ENCODE results near the gene HOXC9.

The HOXC9 gene

GRCh38 chr12:53972722-53973235 is 27.2 kb upstream of the HOXC9 start, which contains the start of gene HOXC11:
Gene HOXC11, plus strand, starts transcription at chr12:53973126. Its CDS starts 116 bp downstream, at chr12:53973242.
- no peaks in the 10 kb centered on the region for H3K36me3 ChIP-seq
- TF ChIP-seq CTCF (IDR thresholded peaks at IDR 0.05): no peak
- intact Hi-C loops (cut with DNase I; ENCODE audit: low total_unique reads): loop anchor here (10.0 kb wide), 1 partner anchor 392 kb away; the partner anchor contains the start of gene GPR84
- peak within 1 kb of the TSS; percentile 93 to 98 for H3K27ac ChIP-seq
- no peaks in the 10 kb centered on the region for H3K9me3 ChIP-seq
- H3K4me3 ChIP-seq: peak within 1 kb of the TSS; percentile 75 to 85
- H3K4me1 ChIP-seq: peaks cover 0 to 61% (median 36%) of the 10 kb centered on the region in 4 donors
- H3K27me3 ChIP-seq: no peaks in the 10 kb centered on the region
- no peak for DNase-seq

GRCh38 chr12:53973236-53974042 is 26.5 kb upstream of the HOXC9 start:
- Histone ChIP-seq H3K9me3 (no peaks in the 10 kb centered on the region), H3K36me3 (no peaks in the 10 kb centered on the region), H3K4me3 (peak overlapping the region; percentile 75 to 85), H3K4me1 (peaks cover 0 to 62% (median 43%) of the 10 kb centered on the region in 4 donors), H3K27me3 (no peaks in the 10 kb centered on the region), H3K27ac (peak overlapping the region; percentile 93 to 98)
- intact Hi-C loops (cut with DNase I; ENCODE audit: low total_unique reads): loop anchor here (10.0 kb wide), 1 partner anchor 391 kb away; the partner anchor contains the start of gene GPR84
- peak; percentile 78 to 89 for DNase-seq
- TF ChIP-seq CTCF (IDR thresholded peaks at IDR 0.05): no peak

GRCh38 chr12:53974084-53975063 is 25.6 kb upstream of the HOXC9 start, which contains the start of gene HOTAIR:
Gene HOTAIR, minus strand, starts transcription at chr12:53974954.
- no peak for TF ChIP-seq CTCF (IDR thresholded peaks at IDR 0.05)
- Histone ChIP-seq H3K9me3 (no peaks in the 10 kb centered on the region), H3K27me3 (no peaks in the 10 kb centered on the region), H3K36me3 (no peaks in the 10 kb centered on the region), H3K27ac (peak within 1 kb of the TSS; percentile 93 to 98), H3K4me1 (peaks cover 0 to 63% (median 44%) of the 10 kb centered on the region in 4 donors), H3K4me3 (peak within 1 kb of the TSS; percentile 75 to 85)
- intact Hi-C loops (cut with DNase I; ENCODE audit: low total_unique reads): loop anchor here (10.0 kb wide), 1 partner anchor 390 kb away; the partner anchor contains the start of gene GPR84
- peak in 1 of 2 donors; percentile 81 for DNase-seq

- Histone ChIP-seq H3K4me3 (peak overlapping the region; percentile 75 to 85), H3K4me1 (peaks cover 0 to 63% (median 43%) of the 10 kb centered on the region in 4 donors), H3K36me3 (no peaks in the 10 kb centered on the region), H3K27me3 (no peaks in the 10 kb centered on the region), H3K9me3 (no peaks in the 10 kb centered on the region), H3K27ac (peak overlapping the region; percentile 93 to 98)
- TF ChIP-seq CTCF (IDR thresholded peaks at IDR 0.05): no peak
- intact Hi-C loops (cut with DNase I; ENCODE audit: low total_unique reads): loop anchor here (10.0 kb wide), 1 partner anchor 390 kb away; the partner anchor contains the start of gene GPR84
- DNase-seq: no peak
These were observed 24.9 kb upstream of the HOXC9 start for GRCh38 chr12:53975064-53975471.

Data from tibial artery (tissue), 4 donors.